Activated T-cell treated with anti-CD3 and anti-CD28 coated beads for 1 hour (primary cell): ENCODE data around the gene CDAN1.
"Not testable (repeated sequence)": the region's sequence is repeated elsewhere in the genome, so short reads cannot be mapped to it uniquely, and the experiment has no call there.

Source experiments
- DNase-seq: peaks from one replicate; pipeline ENCODE4 v3.0.0-alpha.2; 2020; ENCODE audit warnings: low read depth

CDAN1 gene

GRCh38 chr15:42711746-42712145 is 25.2 kb downstream of the CDAN1 start:
- DNase-seq: no peak

GRCh38 chr15:42710662-42711061 is 26.3 kb downstream of the CDAN1 start:
- no peak for DNase-seq

- DNase-seq: no peak
Measured at GRCh38 chr15:42707873-42708544, 28.9 kb downstream of the CDAN1 start.

- no peak for DNase-seq
Measured at GRCh38 chr15:42707068-42707467, 29.9 kb downstream of the CDAN1 start.

GRCh38 chr15:42705336-42705735 is 31.6 kb downstream of the CDAN1 start:
- no peak for DNase-seq

GRCh38 chr15:42704492-42704926 is 32.4 kb downstream of the CDAN1 start:
- peak; percentile 47 for DNase-seq

GRCh38 chr15:42696626-42697025 is 40.3 kb downstream of the CDAN1 start:
- DNase-seq: no peak

GRCh38 chr15:42695527-42696071 is 41.3 kb downstream of the CDAN1 start:
- DNase-seq: no peak

GRCh38 chr15:42694398-42694797 is 42.5 kb downstream of the CDAN1 start:
- no peak for DNase-seq

- DNase-seq: no peak
Measured at GRCh38 chr15:42693942-42694341, 43.0 kb downstream of the CDAN1 start.

- DNase-seq: no peak
Measured at GRCh38 chr15:42693496-42693895, 43.4 kb downstream of the CDAN1 start.

- DNase-seq: no peak
Measured at GRCh38 chr15:42692997-42693396, 43.9 kb downstream of the CDAN1 start.

- DNase-seq: no peak
Measured at GRCh38 chr15:42692536-42692935, 44.4 kb downstream of the CDAN1 start.

- no peak for DNase-seq
Measured at GRCh38 chr15:42691770-42692169, 45.2 kb downstream of the CDAN1 start.

- DNase-seq: no peak
Measured at GRCh38 chr15:42691308-42691707, 45.6 kb downstream of the CDAN1 start.

GRCh38 chr15:42688301-42688700 is 48.6 kb downstream of the CDAN1 start:
- DNase-seq: no peak

- DNase-seq: no peak
Measured at GRCh38 chr15:42687740-42688139, 49.2 kb downstream of the CDAN1 start.

GRCh38 chr15:42686281-42686680 is 50.6 kb downstream of the CDAN1 start:
- DNase-seq: no peak

GRCh38 chr15:42681119-42681518 is 55.8 kb downstream of the CDAN1 start:
- DNase-seq: no peak

- DNase-seq: not testable (repeated sequence)
Measured at GRCh38 chr15:42680142-42680482, 56.8 kb downstream of the CDAN1 start.

- DNase-seq: no peak
Measured at GRCh38 chr15:42679285-42680141, 57.4 kb downstream of the CDAN1 start.

- no peak for DNase-seq
Measured at GRCh38 chr15:42675021-42675420, 61.9 kb downstream of the CDAN1 start.

- no peak for DNase-seq
Measured at GRCh38 chr15:42674472-42674871, 62.5 kb downstream of the CDAN1 start.
